Panc1 (cell line): ENCODE results near the gene EPHB1.

Experiments used
- CTCF ChIP-seq: fragments of 450-650 bp; IDR thresholded peaks from 2 replicates; pipeline ENCODE4 v1.5.1; 2017; ENCODE audit warnings: mild to moderate bottlenecking
- POLR2AphosphoS5 ChIP-seq: IDR thresholded peaks from 2 replicates; pipeline ENCODE4 v1.6.1; 2012; ENCODE audit warnings: mild to moderate bottlenecking, low read depth, low read length, moderate library complexity
- REST ChIP-seq, 2 experiments: IDR thresholded peaks; 2 replicates each; pipeline ENCODE4 v1.6.1; 2011 to 2012; ENCODE audit warnings: low read depth in 2 of 2, control low read depth in 1 of 2, low read length in 1 of 2, mild to moderate bottlenecking in 1 of 2, moderate library complexity in 1 of 2; ENCODE audit not compliant: insufficient read depth in 1 of 2
- SIN3A ChIP-seq: IDR thresholded peaks from 2 replicates; pipeline ENCODE4 v1.6.1; 2012; ENCODE audit warnings: low read depth, mild to moderate bottlenecking, low read length, moderate library complexity, borderline replicate concordance; ENCODE audit not compliant: insufficient read depth
- TCF7L2 ChIP-seq: IDR thresholded peaks from 2 replicates; pipeline ENCODE4 v1.6.1; 2011; ENCODE audit warnings: mild to moderate bottlenecking, low read depth, low read length, inconsistent platforms

- TF ChIP-seq CTCF (no peak), REST (IDR thresholded peaks at IDR 0.05; ENCODE audit: insufficient read depth in 1 of 2, low read depth in 2 of 2, low read length in 1 of 2) (no peak), TCF7L2 (no peak), POLR2AphosphoS5 (no peak), SIN3A (no peak)
Measured at GRCh38 chr3:134897391-134898141, 102.5 kb downstream of the EPHB1 start.
